Inflammatory macrophage treated with lipopolysaccharide for 1 hour (primary cell): ENCODE results near the gene CAMK1D.
"Not testable (repeated sequence)": the region's sequence is repeated elsewhere in the genome, so short reads cannot be mapped to it uniquely, and the experiment has no call there.

Experiments used
- DNase-seq, 2 donors: peaks; one replicate each; pipeline ENCODE4 v3.0.0-alpha.2; 2020 to 2022

The CAMK1D gene

DNA sequence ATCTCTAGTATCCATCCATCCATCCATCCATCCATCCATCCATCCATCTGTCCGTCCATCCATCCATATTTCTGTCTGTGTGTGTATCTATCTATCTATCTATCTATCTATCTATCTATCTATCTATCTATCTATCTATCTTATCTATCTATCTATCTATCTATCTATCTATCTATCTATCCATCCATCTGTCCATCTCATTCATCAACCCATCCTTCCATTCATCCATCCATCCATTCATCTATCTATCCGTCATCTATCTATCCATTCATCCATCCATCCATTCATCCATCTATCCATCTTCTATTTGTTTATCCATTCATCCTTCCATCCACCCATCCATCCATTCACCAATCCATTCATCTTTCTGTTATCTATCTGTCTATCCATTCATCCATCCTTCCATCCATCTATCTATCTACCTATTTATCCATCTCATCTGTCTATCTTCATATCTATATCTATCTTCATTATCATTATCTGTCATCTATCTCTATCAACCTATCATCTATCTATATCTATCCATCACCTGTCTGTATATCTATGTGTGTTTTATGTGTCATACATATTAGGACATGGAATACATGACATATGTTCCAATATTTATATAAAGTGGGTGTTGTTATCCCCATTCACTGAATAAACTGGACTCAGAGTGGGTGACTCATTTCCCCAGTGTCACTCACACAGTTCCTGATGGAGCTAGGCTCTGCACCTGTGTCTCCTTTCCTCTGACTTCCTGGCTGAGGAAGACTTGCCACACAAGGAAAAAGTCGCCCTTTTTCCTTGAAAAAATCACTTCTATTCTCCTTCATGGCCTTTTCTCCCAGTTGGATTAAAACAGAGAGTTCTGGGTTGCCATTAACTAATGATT, 452.1 kb downstream of the CAMK1D start:
- DNase-seq = no peak

DNA sequence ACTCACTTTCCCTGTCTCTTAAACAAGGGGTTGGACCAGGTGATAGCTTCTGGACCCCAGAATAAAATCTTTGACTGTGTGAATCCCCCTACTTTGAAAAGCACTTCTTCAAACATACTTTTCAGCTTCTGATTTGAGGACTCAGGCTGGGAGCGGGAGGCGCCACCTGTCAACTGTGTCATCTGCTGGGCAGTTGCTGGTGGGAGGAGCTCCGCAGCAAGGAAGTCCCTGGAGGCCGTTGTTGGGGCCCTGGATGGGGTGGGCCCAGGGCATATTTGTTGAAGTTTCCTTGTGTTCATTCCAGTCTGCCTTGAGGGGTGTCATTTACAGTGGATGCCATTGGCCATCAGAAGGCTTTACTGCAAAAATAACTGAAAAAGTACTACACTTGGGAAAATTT, 454.4 kb downstream of the CAMK1D start:
- DNase-seq = no peak

DNA sequence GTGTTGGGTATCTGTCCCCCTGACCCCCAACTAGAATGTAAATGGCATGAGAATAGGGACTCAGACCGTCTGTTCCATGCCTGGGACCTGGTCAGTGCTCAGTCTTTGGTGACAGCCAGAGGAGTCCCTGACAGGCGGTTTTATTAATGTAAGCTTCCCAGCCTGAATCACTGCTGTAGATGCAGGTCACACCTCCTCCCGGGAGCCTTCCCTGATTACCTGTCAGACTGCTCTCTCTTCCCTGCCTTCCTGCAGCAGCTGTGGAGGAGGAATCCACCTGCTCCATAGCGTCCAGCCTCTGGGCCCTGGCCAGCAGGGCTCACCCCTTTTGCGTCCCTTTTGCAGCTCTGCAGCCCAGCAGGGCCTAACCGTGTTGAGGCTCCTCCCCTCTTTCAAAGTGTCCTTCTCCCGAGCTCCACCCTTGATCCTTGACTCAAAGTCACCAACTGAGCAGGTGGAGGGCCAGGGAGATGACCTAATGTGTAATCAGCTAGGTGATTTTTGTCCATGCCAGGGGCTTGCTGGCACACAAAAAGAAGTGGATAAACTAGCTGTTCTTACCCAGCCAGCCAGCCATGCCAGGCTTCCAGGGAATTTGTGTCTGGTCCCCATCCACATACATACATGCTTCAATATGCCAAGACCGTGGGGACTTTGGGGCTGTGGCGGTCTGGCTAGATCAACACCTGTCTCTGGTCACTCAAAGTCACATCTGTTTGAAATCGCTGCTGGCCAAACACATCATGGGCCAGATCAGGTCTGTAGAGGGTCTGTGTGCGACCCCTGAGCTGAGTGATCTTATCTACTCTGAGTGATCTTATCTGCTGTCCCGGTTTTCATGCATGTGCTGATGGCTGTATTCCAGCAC, 457.1 kb downstream of the CAMK1D start:
- DNase-seq = no peak

DNA sequence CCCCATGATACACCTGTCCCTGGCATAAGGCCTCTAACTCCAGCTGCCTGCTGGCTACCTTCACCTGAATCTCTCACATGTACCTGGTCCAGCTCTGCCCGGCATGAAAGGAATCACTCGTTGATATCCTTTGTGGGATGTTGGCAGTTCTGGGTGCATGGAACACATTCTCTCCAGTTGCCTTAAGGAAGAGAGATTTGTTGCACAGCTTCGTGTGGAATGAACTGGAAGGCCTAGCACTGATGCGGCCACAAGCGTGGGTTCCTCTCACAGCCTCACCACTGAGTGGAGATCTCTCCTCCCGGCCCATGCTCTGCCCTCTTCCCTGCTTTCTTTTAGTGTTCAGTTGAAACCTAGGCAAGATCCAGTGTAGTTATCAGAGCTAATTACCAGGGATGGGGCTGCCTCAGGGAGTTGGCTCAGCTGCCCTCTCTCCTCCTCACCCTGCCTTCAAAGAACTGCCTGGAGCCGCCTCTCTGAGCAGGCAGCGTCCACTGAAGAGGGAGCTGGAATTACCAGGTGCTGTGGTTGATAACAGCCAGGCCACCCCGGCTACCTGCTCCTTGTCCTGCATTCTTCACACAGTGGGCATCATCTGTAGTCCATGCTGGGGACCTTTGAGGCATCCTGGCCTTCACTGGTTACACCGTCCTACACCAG, 457.9 kb downstream of the CAMK1D start:
- no peak for DNase-seq

DNA sequence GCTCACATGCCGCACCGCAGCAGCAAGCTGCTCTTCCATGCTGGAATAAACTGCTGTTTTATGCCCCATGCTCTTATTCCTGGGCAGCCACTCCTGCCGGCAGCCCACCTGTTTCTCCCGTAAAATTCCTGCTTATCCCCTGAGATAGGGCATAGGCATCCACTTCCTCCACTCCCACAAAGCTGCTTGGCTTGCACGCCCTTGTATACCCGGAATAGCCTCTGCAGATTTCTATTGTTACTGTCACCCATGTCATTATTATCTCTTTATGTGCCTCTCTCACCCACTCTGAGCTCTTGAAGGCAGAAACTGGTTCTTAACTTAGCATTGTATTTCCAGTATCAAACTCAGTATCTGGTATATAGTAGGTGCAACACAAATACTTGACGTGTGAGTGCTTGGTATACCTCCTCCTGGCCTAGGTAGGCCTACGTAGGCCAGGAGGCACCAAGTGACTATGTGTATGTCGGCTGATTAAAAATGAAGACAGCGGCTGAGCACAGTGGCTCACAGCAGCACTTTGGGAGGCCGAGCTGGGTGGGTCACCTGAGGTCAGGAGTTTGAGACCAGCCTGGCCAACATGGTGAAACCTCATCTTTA, 458.8 kb downstream of the CAMK1D start:
- no peak for DNase-seq

DNA sequence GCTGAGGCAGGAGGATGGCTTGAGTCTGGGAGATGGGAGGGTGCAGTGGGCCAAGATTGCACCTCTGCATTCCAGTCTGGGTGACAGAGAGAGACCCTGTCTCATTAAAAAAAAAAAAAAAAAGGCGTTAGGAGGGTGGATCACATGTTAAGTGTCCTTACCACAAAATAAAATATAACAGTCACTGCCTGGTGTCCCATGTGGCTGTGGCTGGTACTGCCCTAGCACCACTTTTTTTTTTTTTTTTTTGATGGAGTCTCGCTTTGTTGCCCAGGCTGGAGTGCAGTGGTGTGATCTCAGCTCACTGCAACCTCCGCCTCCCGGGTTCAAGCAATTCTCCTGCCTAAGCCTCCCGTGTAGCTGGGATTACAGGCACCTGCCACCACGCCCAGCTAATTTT, 460.7 kb downstream of the CAMK1D start:
- DNase-seq = not testable (repeated sequence)

DNA sequence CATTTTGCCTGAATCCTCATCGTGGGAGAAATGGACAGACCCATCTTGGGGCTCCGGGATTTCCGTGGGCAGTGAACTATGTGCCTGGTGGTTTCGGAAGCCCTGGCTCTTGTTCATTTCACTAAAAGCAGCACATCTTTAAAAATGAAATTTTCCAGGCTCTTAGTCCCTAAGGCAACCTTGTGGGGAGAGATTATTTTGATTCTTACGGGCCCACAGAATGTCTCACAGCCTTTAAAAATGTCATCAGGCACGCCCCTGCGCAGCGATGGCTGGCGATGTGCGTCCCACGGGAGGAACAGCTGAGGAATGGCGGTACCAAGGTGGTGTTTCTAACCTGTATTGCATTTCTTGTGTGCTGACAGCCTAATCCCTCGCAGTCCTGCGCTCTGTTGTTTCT, 462.5 kb downstream of the CAMK1D start:
- DNase-seq = no peak

DNA sequence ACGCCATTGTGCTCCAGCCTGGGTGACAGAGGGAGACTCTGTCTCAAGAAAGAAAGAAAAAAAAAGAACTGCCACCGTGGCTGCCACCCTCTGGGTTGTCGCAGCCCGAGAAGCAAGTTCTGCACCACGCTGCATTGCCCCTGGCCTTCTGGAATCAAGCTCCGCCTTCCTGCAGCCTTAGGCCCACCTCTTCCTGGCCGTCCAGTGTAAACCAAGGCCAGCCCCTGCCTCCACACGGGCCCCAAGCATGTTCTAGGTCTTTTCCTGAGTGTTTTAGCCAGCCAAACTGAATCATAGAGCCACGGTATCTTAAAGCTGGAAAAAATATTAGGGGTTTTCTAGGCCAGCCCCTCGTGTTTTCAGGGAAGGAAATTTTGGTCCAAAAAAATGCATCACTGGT, 463.2 kb downstream of the CAMK1D start:
- no peak for DNase-seq

DNA sequence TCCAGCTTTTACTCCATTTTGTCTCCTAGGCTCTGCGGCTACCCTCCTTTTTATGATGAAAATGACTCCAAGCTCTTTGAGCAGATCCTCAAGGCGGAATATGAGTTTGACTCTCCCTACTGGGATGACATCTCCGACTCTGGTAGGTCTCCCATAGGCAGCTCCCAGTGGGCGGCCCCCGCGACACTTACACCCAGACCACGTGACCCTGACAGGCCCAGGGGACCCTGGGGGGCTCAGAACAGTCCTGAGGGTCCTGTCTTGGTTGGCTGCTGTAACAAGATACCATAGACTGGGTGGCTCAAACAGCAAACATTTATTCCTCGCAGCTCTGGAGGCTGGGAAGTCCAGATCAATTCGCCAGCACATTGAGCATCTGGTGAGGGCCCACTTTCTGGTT, 464.8 kb downstream of the CAMK1D start:
- DNase-seq = no peak

DNA sequence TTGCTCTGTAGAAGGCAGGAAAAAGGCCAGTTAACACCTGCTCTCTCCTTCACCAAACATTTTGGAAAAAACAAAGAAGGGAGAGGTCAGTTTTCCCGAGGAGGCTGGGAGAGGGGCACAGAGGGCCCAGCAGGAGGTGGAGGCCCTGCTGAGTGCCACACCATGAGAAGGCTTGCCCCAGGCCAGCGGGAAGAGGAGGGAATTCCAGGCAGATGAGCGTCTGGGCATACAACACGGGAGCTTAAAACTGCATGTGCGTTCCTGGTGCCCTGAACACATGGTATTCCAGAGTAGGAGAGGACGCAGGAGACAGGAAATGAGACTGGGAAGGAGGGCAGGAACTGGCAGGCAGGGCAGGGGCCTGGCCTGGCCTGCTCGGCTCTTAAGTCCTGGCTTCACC, 469.7 kb downstream of the CAMK1D start:
- DNase-seq = no peak

DNA sequence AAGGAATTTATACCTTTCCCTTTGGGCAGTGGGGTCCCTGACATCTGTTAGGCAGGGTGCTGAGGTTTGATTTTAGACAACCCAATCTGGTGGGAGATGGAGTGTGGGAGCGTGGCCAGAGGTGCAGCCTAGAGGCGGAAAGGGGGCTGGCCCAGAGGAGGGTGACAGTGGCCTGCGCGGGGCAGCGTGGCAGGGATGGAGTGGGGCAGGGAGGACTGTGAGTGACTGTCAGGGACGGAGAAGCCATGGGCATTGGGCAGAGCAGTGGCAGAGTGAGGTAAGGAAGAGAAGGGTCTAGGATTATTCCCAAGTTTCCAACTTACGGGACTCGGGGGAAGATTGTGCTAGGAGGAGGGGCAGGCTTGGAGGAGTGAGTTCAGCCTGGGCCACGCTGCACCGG, 470.3 kb downstream of the CAMK1D start:
- DNase-seq = no peak

DNA sequence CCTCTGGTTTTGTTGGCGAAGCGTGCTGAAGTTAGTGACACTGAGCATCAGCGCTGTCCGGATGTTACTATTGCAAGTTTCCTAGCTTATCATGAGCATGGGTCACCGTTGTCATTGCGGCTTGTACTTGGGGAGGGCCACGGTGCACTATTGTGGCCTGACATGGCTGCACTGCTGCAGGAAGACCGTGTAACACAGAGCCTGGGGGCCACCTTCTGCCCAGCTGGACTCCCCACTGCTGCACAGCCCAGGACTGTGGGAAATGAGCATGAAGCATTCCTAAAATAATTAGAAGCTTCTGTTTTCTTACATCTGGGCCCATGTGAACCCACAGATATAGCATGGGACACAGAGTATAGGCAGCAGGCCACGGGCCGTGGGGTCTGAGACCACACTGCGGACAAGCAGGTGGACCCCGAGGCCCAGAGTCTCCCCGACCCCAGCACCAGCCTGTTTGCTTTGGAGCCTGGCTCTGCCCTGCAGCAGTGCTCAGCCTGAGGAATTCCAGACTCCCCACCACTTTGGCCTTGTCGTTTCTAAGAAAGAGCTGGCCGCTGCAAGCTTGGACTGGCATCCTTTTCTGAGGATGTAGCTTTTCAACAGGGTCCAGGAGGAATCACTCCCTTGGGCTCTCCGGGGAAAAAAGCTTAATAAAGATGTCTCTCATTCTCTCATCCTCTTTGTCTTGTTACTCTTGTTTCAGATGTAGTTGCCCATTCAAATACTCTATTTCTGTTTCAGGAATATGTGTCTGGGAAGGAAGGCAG, 473.0 kb downstream of the CAMK1D start:
- no peak for DNase-seq

DNA sequence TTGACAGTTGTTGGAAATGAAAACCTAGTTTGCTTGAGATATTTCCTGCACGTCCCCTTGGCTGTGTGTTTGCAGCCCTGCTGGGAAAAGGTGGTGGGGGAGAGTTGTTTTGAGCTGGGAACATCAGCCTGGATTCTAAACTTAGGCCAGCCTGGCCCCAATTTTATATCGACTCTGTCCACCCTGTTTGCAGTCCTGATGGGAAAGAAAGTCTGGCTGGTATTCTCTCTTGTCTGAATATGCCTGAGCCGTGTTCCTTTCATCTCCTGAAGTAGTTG, 473.5 kb downstream of the CAMK1D start:
- DNase-seq = no peak

DNA sequence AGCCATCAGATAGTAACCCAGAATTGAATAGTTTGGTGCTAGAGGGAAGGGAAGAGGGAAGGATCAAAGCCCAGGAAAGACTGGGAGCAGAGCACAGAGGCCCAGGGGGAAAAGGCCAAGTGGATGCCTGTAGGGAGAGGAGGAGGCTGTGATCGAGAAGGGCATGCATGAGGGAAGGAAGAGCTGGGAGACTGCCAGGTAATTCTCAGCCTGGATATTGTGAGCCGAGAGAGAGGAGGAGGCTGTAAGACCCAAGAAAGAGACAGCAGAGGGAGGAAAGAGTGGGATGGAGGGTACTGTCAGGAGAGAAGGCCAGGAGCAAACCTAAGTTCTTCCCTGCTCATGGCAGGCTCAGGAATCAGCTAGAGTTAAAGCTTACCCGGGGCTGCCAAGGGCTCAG, 474.0 kb downstream of the CAMK1D start:
- no peak for DNase-seq

DNA sequence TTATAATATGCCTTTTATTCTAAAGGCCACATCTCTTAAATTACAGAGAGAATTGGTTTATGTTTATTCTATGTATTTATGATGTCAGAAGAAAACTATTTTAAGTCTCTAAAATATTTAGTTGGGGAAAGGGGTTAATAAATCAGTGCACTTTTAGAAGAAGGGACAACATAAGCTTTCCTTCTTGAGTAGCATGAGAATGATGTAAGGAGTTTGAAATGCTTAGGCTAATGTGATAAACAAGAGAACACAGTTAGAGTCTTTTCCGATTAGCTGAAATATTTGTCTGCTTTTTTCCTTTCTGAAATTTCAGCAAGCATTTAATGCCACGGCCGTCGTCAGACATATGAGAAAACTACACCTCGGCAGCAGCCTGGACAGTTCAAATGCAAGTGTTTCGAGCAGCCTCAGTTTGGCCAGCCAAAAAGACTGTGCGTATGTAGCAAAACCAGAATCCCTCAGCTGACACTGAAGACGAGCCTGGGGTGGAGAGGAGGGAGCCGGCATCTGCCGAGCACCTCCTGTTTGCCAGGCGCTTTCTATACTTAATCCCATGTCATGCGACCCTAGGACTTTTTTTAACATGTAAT, 476.0 kb downstream of the CAMK1D start:
- no peak for DNase-seq

DNA sequence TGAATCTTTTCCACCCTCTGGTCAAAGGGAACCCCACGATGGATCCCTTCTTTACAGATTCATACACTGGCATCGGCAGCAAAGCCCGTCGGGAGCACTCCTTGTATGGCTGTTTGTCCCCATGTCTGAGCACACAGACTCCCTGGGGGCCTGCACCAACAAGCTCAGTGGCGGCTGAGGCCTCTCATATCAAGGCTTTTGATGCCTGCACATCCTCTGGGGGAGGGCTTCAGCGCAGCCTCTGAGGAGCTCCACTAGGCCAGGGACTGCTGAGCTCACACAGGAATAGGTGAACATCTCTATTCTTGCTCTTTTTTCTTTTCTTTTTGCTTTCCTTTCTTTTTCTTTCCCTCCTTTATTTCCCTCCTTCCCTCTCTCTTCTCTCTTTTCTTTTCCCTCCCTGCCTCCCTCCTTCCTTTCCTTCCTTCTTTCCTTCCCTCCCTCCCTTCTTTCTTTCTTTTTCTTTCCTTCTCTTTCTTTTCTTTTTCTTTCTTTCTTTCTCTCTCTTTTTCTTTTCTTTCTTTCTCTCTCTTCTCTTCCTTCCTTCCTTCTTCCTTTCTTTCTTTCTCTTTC, 477.5 kb downstream of the CAMK1D start:
- DNase-seq = no peak

DNA sequence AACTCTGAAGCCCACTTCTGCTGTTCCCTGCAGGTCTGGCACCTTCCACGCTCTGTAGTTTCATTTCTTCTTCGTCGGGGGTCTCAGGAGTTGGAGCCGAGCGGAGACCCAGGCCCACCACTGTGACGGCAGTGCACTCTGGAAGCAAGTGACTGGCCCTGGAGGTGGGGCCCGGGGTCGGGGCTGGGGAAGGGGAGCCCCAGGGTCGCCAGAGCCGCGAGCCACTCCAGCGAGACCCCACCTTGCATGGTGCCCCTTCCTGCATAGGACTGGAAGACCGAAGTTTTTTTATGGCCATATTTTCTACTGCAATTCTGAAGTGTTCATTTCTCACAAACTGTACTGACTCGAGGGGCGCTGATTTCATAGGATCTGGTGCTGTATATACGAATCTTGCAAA, 479.4 kb downstream of the CAMK1D start:
- no peak for DNase-seq

DNA sequence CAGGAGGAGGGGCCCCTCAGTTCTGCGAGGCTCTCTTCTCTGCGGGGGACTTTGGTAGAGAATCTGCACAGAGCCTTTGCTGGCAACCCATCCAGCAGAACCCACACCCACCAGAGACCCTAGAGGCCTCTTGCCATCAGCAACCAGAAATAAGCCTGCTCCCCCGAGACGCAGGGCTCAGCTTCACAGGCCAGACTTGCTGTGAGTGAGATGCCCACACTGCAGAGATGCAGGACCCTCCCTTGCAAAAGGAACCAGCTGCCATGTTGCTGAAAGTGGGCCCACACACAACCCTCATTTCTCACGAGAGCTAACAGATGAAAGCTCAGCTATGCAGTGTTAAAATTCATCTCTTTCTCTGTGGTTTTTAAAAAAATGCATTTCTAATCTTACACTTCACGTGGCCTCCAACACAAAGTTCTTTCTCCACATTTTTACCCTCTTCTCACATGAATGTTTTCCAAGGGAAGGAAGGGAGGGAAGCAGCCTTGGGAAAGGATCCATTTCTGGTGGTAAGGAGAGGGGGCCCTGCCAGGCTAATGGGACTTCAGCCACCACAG, 480.6 kb downstream of the CAMK1D start:
- no peak for DNase-seq

DNA sequence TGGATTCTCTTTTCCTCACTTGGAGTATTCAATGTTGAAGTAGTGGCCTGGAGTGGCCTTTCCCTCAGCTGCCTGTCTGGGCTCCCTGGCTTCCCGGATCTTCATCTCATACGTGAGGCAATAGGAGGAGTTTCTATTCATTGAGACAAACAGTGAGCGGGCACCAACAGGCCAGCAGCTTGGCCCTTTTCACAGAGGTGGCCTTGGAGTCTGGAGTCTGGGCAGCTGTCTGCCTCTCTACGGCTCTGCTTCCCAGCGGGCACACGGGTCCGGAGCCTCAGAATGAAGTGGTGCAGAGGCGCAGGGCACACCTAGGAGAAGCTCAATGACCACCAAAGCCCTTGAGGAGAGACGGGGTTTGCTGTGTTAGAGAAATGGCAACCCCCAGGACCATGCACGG, 482.7 kb downstream of the CAMK1D start:
- DNase-seq = no peak

DNA sequence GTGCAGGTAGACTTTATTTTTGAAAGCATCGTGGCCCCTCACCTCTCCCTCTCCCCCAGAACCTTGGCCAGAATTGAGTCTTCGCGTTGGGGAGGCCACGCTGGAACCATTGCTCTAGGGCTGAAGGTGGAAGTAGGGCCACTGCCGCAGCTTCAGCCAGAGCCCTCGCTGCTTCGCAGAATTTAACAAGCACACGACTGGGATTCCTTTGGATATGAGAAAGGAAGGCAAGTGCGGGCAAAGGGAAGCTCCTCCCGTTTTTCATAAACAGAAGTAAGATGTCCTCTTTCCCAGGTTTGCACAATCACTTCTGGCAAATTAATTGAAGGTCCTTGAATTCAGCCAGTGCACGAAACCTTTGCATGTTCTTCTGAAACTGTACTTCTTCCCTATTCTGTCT, 484.1 kb downstream of the CAMK1D start:
- DNase-seq = no peak

DNA sequence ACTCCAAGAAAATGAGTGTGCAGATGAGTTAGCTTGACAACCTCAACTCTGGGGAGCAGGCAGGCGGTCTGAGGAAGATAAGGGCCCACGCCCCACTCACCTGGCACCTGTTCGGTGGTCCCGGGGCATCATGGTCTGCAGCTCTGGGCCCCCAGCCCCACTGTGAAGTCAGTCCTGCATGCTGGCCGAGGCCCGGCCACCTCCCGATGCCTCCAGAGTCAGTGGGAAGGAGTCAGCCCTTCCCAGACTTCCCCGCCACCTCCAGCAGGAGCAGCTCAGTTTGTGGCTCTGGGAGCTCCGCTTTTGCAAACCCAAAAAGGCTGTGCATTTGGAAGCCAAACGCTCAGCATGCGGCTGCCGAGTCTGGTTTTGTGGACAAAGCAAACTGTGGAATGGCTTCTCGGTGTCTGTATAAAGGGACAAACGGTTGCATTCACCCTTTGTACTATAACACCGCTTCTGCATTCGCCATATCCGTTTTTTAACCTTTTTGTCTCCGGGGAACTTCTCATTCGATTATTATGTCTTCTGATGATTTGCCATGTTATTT, 484.8 kb downstream of the CAMK1D start:
- DNase-seq = no peak
